IMR-90 (cell line): ENCODE measurements around the gene RIMS4. TPM values are rescaled to one million over a fixed set of nuclear protein-coding genes. Genes with fewer than 3 reads are reported as not detected.

ENCODE experiments used
- ATAC-seq: fragments of 200-7000 bp; cut with Tn5 transposase; 2 replicates; pipeline ENCODE4 v1.9.1; 2020; ENCODE audit warnings: low read depth, mild to moderate bottlenecking, moderate library complexity
- BruUV-seq: library from RNA; stranded (reverse); fragments of 400-500 nt; replicated peaks from 2 replicates; lab custom pipeline; 2021; lab: Mats Ljungman, UMichigan
- CTCF ChIA-PET: fragments of 300-600 bp; formaldehyde crosslinking; extraction: SDS; loops from one replicate; lab custom pipeline; 2021; ENCODE audit warnings: antibody characterized with exemption; lab: Yijun Ruan, JAX
- POLR2A ChIA-PET: fragments of 300-600 bp; sonication (Branson Sonifier 250); formaldehyde crosslinking; loops from one replicate; lab custom pipeline; 2022; ENCODE audit warnings: antibody characterized with exemption; ENCODE audit not compliant: unreplicated experiment; lab: Charles Lee
- DNase-seq: peaks from one replicate; pipeline ENCODE4 v3.0.0; 2013
- H2AFZ ChIP-seq: replicated peaks from 2 replicates; pipeline ENCODE3; 2013; ENCODE audit warnings: low read length, mild to moderate bottlenecking; ENCODE audit not compliant: poor library complexity
- H2AK5ac ChIP-seq: 2 replicates; pipeline ENCODE4 v1.6.1; 2013; ENCODE audit warnings: low read depth, low read length, inconsistent platforms
- H2AK9ac ChIP-seq: replicated peaks from 2 replicates; pipeline ENCODE3; 2013; ENCODE audit warnings: mild to moderate bottlenecking, low read depth, low read length, moderate library complexity; ENCODE audit not compliant: poor library complexity
- H2BK120ac ChIP-seq: 2 replicates; pipeline ENCODE4 v1.6.1; 2013; ENCODE audit warnings: low read depth, low read length, inconsistent platforms
- H2BK15ac ChIP-seq: 3 replicates; pipeline ENCODE4 v1.6.1; 2013; ENCODE audit warnings: low read depth, low read length, inconsistent platforms
- H2BK20ac ChIP-seq: 2 replicates; pipeline ENCODE4 v1.6.1; 2013; ENCODE audit warnings: low read depth, mild to moderate bottlenecking, inconsistent platforms, low read length, moderate library complexity
- H2BK5ac ChIP-seq: 2 replicates; pipeline ENCODE4 v1.6.1; 2013; ENCODE audit warnings: mild to moderate bottlenecking, low read depth, low read length, inconsistent platforms; ENCODE audit not compliant: poor library complexity, severe bottlenecking
- H3K14ac ChIP-seq: replicated peaks from 2 replicates; pipeline ENCODE4 v1.6.1; 2013; ENCODE audit warnings: low read depth, low read length, inconsistent platforms
- H3K18ac ChIP-seq: 2 replicates; pipeline ENCODE4 v1.6.1; 2013; ENCODE audit warnings: low read depth, low read length, control low read depth
- H3K23ac ChIP-seq: 2 replicates; pipeline ENCODE4 v1.6.1; 2013; ENCODE audit warnings: low read depth, low read length, inconsistent platforms
- H3K27ac ChIP-seq: 2 replicates; pipeline ENCODE4 v1.5.1; 2013; ENCODE audit warnings: mild to moderate bottlenecking, control low read depth, low read length; ENCODE audit not compliant: insufficient read depth
- H3K27me3 ChIP-seq: 2 replicates; pipeline ENCODE4 v1.6.1; 2013; ENCODE audit warnings: low read length; ENCODE audit not compliant: control insufficient read depth, insufficient read depth
- H3K36me3 ChIP-seq: 2 replicates; pipeline ENCODE4 v1.6.1; 2013; ENCODE audit warnings: low read length, mixed read lengths; ENCODE audit not compliant: control insufficient read depth, insufficient read depth
- H3K4ac ChIP-seq: 2 replicates; pipeline ENCODE4 v1.6.1; 2013; ENCODE audit warnings: low read depth, low read length, inconsistent platforms
- H3K4me1 ChIP-seq: 2 replicates; pipeline ENCODE4 v1.6.1; 2013; ENCODE audit warnings: low read length, mixed read lengths; ENCODE audit not compliant: control insufficient read depth, insufficient read depth
- H3K4me2 ChIP-seq: 2 replicates; pipeline ENCODE4 v1.6.1; 2013; ENCODE audit warnings: low read depth, mild to moderate bottlenecking, control low read depth, low read length, moderate library complexity
- H3K4me3 ChIP-seq: 2 replicates; pipeline ENCODE4 v1.5.1; 2013; ENCODE audit warnings: low read depth, mild to moderate bottlenecking, control low read depth, low read length, moderate library complexity; ENCODE audit not compliant: insufficient read depth
- H3K56ac ChIP-seq: 2 replicates; pipeline ENCODE4 v1.6.1; 2013; ENCODE audit warnings: low read length, inconsistent platforms; ENCODE audit not compliant: insufficient read depth; ENCODE audit errors: extremely low read depth
- H3K79me1 ChIP-seq, 2 experiments: 2 replicates each; pipeline ENCODE4 v1.6.1; 2013; ENCODE audit warnings: low read length in 2 of 2, inconsistent platforms in 1 of 2, low read depth in 1 of 2
- H3K9ac ChIP-seq: 2 replicates; pipeline ENCODE4 v1.6.1; 2013; ENCODE audit warnings: low read depth, low read length, control low read depth
- H3K9me1 ChIP-seq: 2 replicates; pipeline ENCODE4 v1.6.1; 2013; ENCODE audit warnings: low read length, inconsistent platforms; ENCODE audit not compliant: insufficient read depth
- H3K9me3 ChIP-seq: 2 replicates; pipeline ENCODE4 v1.6.1; 2013; ENCODE audit warnings: low read length; ENCODE audit not compliant: control insufficient read depth, insufficient read depth
- H4K20me1 ChIP-seq: 2 replicates; pipeline ENCODE4 v1.6.1; 2013; ENCODE audit warnings: low read length, inconsistent platforms; ENCODE audit not compliant: insufficient read depth
- H4K5ac ChIP-seq: 2 replicates; pipeline ENCODE4 v1.6.1; 2013; ENCODE audit warnings: mild to moderate bottlenecking, low read depth, low read length, control low read depth
- H4K8ac ChIP-seq, 2 experiments: 2 replicates each; pipeline ENCODE4 v1.6.1; 2013; ENCODE audit warnings: low read depth in 2 of 2, low read length in 2 of 2, control low read depth in 1 of 2, inconsistent platforms in 1 of 2
- H4K91ac ChIP-seq: 2 replicates; pipeline ENCODE4 v1.6.1; 2013; ENCODE audit warnings: low read depth, low read length, inconsistent platforms; ENCODE audit not compliant: insufficient read depth
- BHLHE40 ChIP-seq: fragments of 150-350 bp; IDR thresholded peaks from 2 replicates; pipeline ENCODE4 v1.6.1; 2016; ENCODE audit warnings: mild to moderate bottlenecking, low read depth, low read length
- CEBPB ChIP-seq: IDR thresholded peaks from 2 replicates; pipeline ENCODE4 v1.6.1; 2012; ENCODE audit warnings: low read depth, low read length, improper control_type of control experiment
- CHD1 ChIP-seq: IDR thresholded peaks from 2 replicates; pipeline ENCODE4 v1.6.1; 2012; ENCODE audit warnings: low read depth, low read length, improper control_type of control experiment
- CTCF ChIP-seq: conservative IDR thresholded peaks from 2 replicates; pipeline ENCODE4 v1.5.1; 2012; ENCODE audit warnings: mild to moderate bottlenecking, low read depth, low read length, improper control_type of control experiment
- ELK1 ChIP-seq: fragments of 150-350 bp; IDR thresholded peaks from 2 replicates; pipeline ENCODE4 v1.6.1; 2016; ENCODE audit warnings: low read depth, mild to moderate bottlenecking, low read length, moderate library complexity, borderline replicate concordance
- FOS ChIP-seq: fragments of 150-350 bp; IDR thresholded peaks from 2 replicates; pipeline ENCODE4 v1.6.1; 2016; ENCODE audit warnings: low read depth, low read length
- MAFK ChIP-seq: IDR thresholded peaks from 2 replicates; pipeline ENCODE4 v1.6.1; 2012; ENCODE audit warnings: low read depth, low read length, improper control_type of control experiment
- MAZ ChIP-seq: IDR thresholded peaks from 2 replicates; pipeline ENCODE4 v1.6.1; 2012; ENCODE audit warnings: low read depth, mild to moderate bottlenecking, low read length, improper control_type of control experiment, moderate library complexity, borderline replicate concordance
- MXI1 ChIP-seq: IDR thresholded peaks from 2 replicates; pipeline ENCODE4 v1.6.1; 2012; ENCODE audit warnings: low read depth, mild to moderate bottlenecking, low read length, moderate library complexity, borderline replicate concordance
- NFE2L2 ChIP-seq: fragments of 150-350 bp; IDR thresholded peaks from 2 replicates; pipeline ENCODE4 v1.6.1; 2016; ENCODE audit warnings: low read depth, mild to moderate bottlenecking, low read length
- POLR2A ChIP-seq: IDR thresholded peaks from 2 replicates; pipeline ENCODE4 v1.6.1; 2012; ENCODE audit warnings: mild to moderate bottlenecking, low read depth, low read length
- RAD21 ChIP-seq: IDR thresholded peaks from 2 replicates; pipeline ENCODE4 v1.6.1; 2012; ENCODE audit warnings: low read length, improper control_type of control experiment
- RCOR1 ChIP-seq: IDR thresholded peaks from 2 replicates; pipeline ENCODE4 v1.6.1; 2012; ENCODE audit warnings: mild to moderate bottlenecking, low read length, improper control_type of control experiment; ENCODE audit not compliant: insufficient replicate concordance
- RFX5 ChIP-seq: IDR thresholded peaks from 2 replicates; pipeline ENCODE4 v1.8.0; 2012; ENCODE audit warnings: low read depth, mild to moderate bottlenecking, low read length, moderate library complexity
- SMC3 ChIP-seq: fragments of 150-350 bp; IDR thresholded peaks from 2 replicates; pipeline ENCODE4 v1.6.1; 2016; ENCODE audit warnings: low read depth, mild to moderate bottlenecking, antibody characterized with exemption, low read length, moderate library complexity
- USF2 ChIP-seq: fragments of 150-350 bp; IDR thresholded peaks from 2 replicates; pipeline ENCODE4 v1.6.1; 2017; ENCODE audit warnings: mild to moderate bottlenecking, antibody characterized with exemption, low read length, low read depth
- WGBS, 2 experiments: methylation state at CpG; one replicate each; pipeline versions ENCODE4 v1.1.5 to v1.1.7; 2013; ENCODE audit warnings: missing lambda C conversion rate in 2 of 2; ENCODE audit not compliant: insufficient read length in 1 of 2; ENCODE audit errors: extremely low coverage in 2 of 2; 5-methylcytosine and 5-hydroxymethylcytosine counted together
- dilution Hi-C: fragments of 300-500 bp; cut with HindIII; formaldehyde crosslinking; loops from one replicate; pipeline ENCODE4 v1.14.3; 2018; ENCODE audit warnings: low sequenced_read_pairs; ENCODE audit not compliant: unreplicated experiment
- in situ Hi-C: fragments of 300-500 bp; cut with MboI; formaldehyde crosslinking; loops from 3 replicates; pipeline ENCODE4 v1.14.3; 2019; ENCODE audit warnings: low sequenced_read_pairs, inconsistent platforms, mixed read lengths
- intact Hi-C: fragments of 100-400 bp; cut with micrococcal nuclease; formaldehyde crosslinking; loops from 2 replicates; pipeline ENCODE4 v1.10.0; 2022
- polyA plus RNA-seq, 3 experiments: library from polyadenylated mRNA; depleted of rRNA; stranded (reverse); fragments of >200 nt; gene quantifications; 2 replicates each; pipeline ENCODE4 v1.2.3, GENCODE V29; 2012; ENCODE audit warnings: low replicate concordance in 1 of 3
- total RNA-seq: library from RNA; depleted of rRNA; stranded (reverse); fragments of >200 nt; gene quantifications from 2 replicates; pipeline ENCODE4 v1.2.3, GENCODE V29; 2012

RIMS4 gene
- total and polyA plus RNA-seq, 2 of the 4 experiments (the other 2 are of a cell fraction): not detected

- Histone ChIP-seq H4K91ac (no peak overlapping the region), H3K9ac (no peak overlapping the region), H4K20me1 (no peaks in the 10 kb centered on the region), H2AFZ (peak overlapping the region; percentile 52), H4K5ac (no peak overlapping the region), H3K36me3 (no peaks in the 10 kb centered on the region), H2BK20ac (no peak overlapping the region), H3K4me3 (no peak overlapping the region), H2AK5ac (no peak overlapping the region), H3K4ac (no peak overlapping the region), H4K8ac (no peak overlapping the region), H3K56ac (no peak overlapping the region), H3K14ac (no peak overlapping the region), H3K4me2 (no peak overlapping the region), H3K4me1 (no peaks in the 10 kb centered on the region), H3K23ac (no peak overlapping the region), H2BK15ac (no peak overlapping the region), H3K9me1 (peaks cover 4% of the 10 kb centered on the region; the same call in 1 of the 2 replicates), H2AK9ac (no peak overlapping the region), H2BK5ac (no peak overlapping the region), H3K27ac (no peak overlapping the region), H3K9me3 (no peaks in the 10 kb centered on the region), H2BK120ac (no peak overlapping the region), H3K18ac (no peak overlapping the region), H3K27me3 (peaks cover 35% of the 10 kb centered on the region), H3K79me1 (no peaks in the 10 kb centered on the region)
- no peak for ATAC-seq
- intact Hi-C loops (no loop called here), in situ Hi-C loops (no loop called here), dilution Hi-C loops (no loop called here)
- no peak for DNase-seq
- CTCF ChIA-PET: no interaction called here
- no TSS peak for BruUV-seq
- POLR2A ChIA-PET: no interaction called here
- no CpG with 5 or more reads among the region's 7 CpGs for WGBS, 2 experiments
- TF ChIP-seq SMC3: no peak
- no peak for TF ChIP-seq CHD1
- TF ChIP-seq USF2: no peak
- TF ChIP-seq RFX5: no peak
- no peak for TF ChIP-seq CTCF
- no peak for TF ChIP-seq POLR2A
- TF ChIP-seq MAZ: no peak
- no peak for TF ChIP-seq NFE2L2
- no peak for TF ChIP-seq RAD21
- TF ChIP-seq CEBPB: no peak
- no peak for TF ChIP-seq BHLHE40
- no peak for TF ChIP-seq MXI1
- no peak for TF ChIP-seq FOS
- TF ChIP-seq MAFK: no peak
- TF ChIP-seq ELK1: no peak
- no peak for TF ChIP-seq RCOR1
Observed at GRCh38 chr20:44765701-44766347, 44.5 kb downstream of the RIMS4 start.
